Suprapubic skin (tissue), 4 donors: ENCODE results near the gene TMEM229A. TPM values are rescaled to one million over a fixed set of nuclear protein-coding genes. Genes with fewer than 3 reads are reported as not detected.
"Not testable (repeated sequence)": the region's sequence is repeated elsewhere in the genome, so short reads cannot be mapped to it uniquely, and the experiment has no call there.

Experiments
- DNase-seq, 2 donors: peaks; one replicate each; pipeline ENCODE4 v3.0.0-alpha.2; 2019; ENCODE audit warnings: low spot score in 2 of 2
- H3K27ac ChIP-seq: fragments of 200-600 bp; sonication (generic); one replicate; pipeline ENCODE4 v1.5.1; 2019
- H3K27me3 ChIP-seq: fragments of 200-600 bp; sonication (generic); one replicate; pipeline ENCODE4 v1.5.1; 2019
- H3K36me3 ChIP-seq: fragments of 200-600 bp; sonication (generic); one replicate; pipeline ENCODE4 v1.5.1; 2019
- H3K4me1 ChIP-seq: fragments of 200-600 bp; sonication (generic); one replicate; pipeline ENCODE4 v1.5.1; 2019
- H3K4me3 ChIP-seq: fragments of 200-600 bp; sonication (generic); one replicate; pipeline ENCODE4 v1.5.1; 2019; ENCODE audit warnings: mild to moderate bottlenecking
- H3K9me3 ChIP-seq: fragments of 200-600 bp; sonication (generic); one replicate; pipeline ENCODE4 v1.5.1; 2019
- CTCF ChIP-seq, 2 donors: fragments of 200-600 bp in 1 of 2; fragments of 450-650 bp in 1 of 2; sonication (generic) in 1 of 2; IDR thresholded peaks; one replicate each; pipeline ENCODE4 v1.5.1; 2016 to 2019; ENCODE audit warnings: antibody characterized with exemption in 2 of 2, mild to moderate bottlenecking in 1 of 2, moderate library complexity in 1 of 2
- EP300 ChIP-seq: sonication (generic); formaldehyde crosslinking; IDR thresholded peaks from one replicate; pipeline ENCODE4 v1.6.1; 2017; ENCODE audit warnings: antibody characterized with exemption
- POLR2A ChIP-seq, 2 donors: fragments of 450-650 bp; IDR thresholded peaks; one replicate each; pipeline ENCODE4 v1.6.1; 2017; ENCODE audit warnings: antibody characterized with exemption in 2 of 2, mild to moderate bottlenecking in 2 of 2, moderate library complexity in 2 of 2
- POLR2AphosphoS5 ChIP-seq, 3 donors: sonication (generic); formaldehyde crosslinking; IDR thresholded peaks; one replicate each; pipeline ENCODE4 v1.6.1; 2017; ENCODE audit warnings: antibody characterized with exemption in 3 of 3
- WGBS: methylation state at CpG from one replicate; pipeline ENCODE4 v1.1.5; 2018; 5-methylcytosine and 5-hydroxymethylcytosine counted together
- total RNA-seq, 4 donors: library from RNA; depleted of rRNA; stranded (reverse); fragments of >200 nt; gene quantifications; one replicate each; pipeline ENCODE4 v1.1.0, GENCODE V29; 2016

Gene TMEM229A
- total RNA-seq, 4 donors from 2014 or later = not detected

- H3K36me3 ChIP-seq = no peaks in the 10 kb centered on the region
- TF ChIP-seq POLR2AphosphoS5 (IDR thresholded peaks at IDR 0.05) (no peak), POLR2A (IDR thresholded peaks at IDR 0.05) (no peak), CTCF (IDR thresholded peaks at IDR 0.05) (no peak), EP300 (no peak)
- no peak overlapping the region for H3K4me3 ChIP-seq
- H3K9me3 ChIP-seq = no peaks in the 10 kb centered on the region
- 39% methylated on average over 2 of the region's 2 CpGs for WGBS
- no peaks in the 10 kb centered on the region for H3K4me1 ChIP-seq
- DNase-seq = no peak
- no peaks in the 10 kb centered on the region for H3K27me3 ChIP-seq
- H3K27ac ChIP-seq = no peak overlapping the region
Observed at GRCh38 chr7:124009321-124009720, 23.5 kb downstream of the TMEM229A start.

- not testable (repeated sequence) for H3K4me1 ChIP-seq, DNase-seq, H3K27ac ChIP-seq, H3K4me3 ChIP-seq, H3K9me3 ChIP-seq, H3K36me3 ChIP-seq, H3K27me3 ChIP-seq
- 82% methylated on average over 6 of the region's 6 CpGs for WGBS
Observed at GRCh38 chr7:124008296-124008695, 24.6 kb downstream of the TMEM229A start.

- no peaks in the 10 kb centered on the region for H3K9me3 ChIP-seq
- no peak for DNase-seq
- H3K27ac ChIP-seq = no peak overlapping the region
- 89% methylated on average over 3 of the region's 3 CpGs for WGBS
- H3K27me3 ChIP-seq = no peaks in the 10 kb centered on the region
- TF ChIP-seq EP300 (no peak), CTCF (IDR thresholded peaks at IDR 0.05) (no peak), POLR2A (IDR thresholded peaks at IDR 0.05) (no peak), POLR2AphosphoS5 (IDR thresholded peaks at IDR 0.05) (no peak)
- H3K36me3 ChIP-seq = no peaks in the 10 kb centered on the region
- H3K4me3 ChIP-seq = no peak overlapping the region
- no peaks in the 10 kb centered on the region for H3K4me1 ChIP-seq
Observed at GRCh38 chr7:123999703-124000102, 33.2 kb downstream of the TMEM229A start.

- no peak for TF ChIP-seq POLR2AphosphoS5 (IDR thresholded peaks at IDR 0.05)
- TF ChIP-seq EP300 = no peak
- TF ChIP-seq CTCF (IDR thresholded peaks at IDR 0.05) = no peak
- no peak for TF ChIP-seq POLR2A (IDR thresholded peaks at IDR 0.05)
- 92% methylated on average over 5 of the region's 5 CpGs for WGBS
- no peak overlapping the region for H3K27ac ChIP-seq
- H3K9me3 ChIP-seq = no peaks in the 10 kb centered on the region
- no peaks in the 10 kb centered on the region for H3K4me1 ChIP-seq
- no peak for DNase-seq
- no peaks in the 10 kb centered on the region for H3K36me3 ChIP-seq
- H3K27me3 ChIP-seq = no peaks in the 10 kb centered on the region
- H3K4me3 ChIP-seq = no peak overlapping the region
Observed at GRCh38 chr7:123998921-123999320, 33.9 kb downstream of the TMEM229A start.

GRCh38 chr7:123996327-123996625, 36.6 kb downstream of the TMEM229A start:
- no peaks in the 10 kb centered on the region for H3K4me1 ChIP-seq
- no peaks in the 10 kb centered on the region for H3K27me3 ChIP-seq
- H3K9me3 ChIP-seq = no peaks in the 10 kb centered on the region
- no peak for DNase-seq
- no peak overlapping the region for H3K4me3 ChIP-seq
- WGBS = 91% methylated on average over 6 of the region's 6 CpGs
- H3K27ac ChIP-seq = no peak overlapping the region
- H3K36me3 ChIP-seq = no peaks in the 10 kb centered on the region
- no peak for TF ChIP-seq CTCF (IDR thresholded peaks at IDR 0.05)
- TF ChIP-seq POLR2A (IDR thresholded peaks at IDR 0.05) = no peak
- no peak for TF ChIP-seq POLR2AphosphoS5 (IDR thresholded peaks at IDR 0.05)
- TF ChIP-seq EP300 = no peak

- TF ChIP-seq POLR2AphosphoS5 (IDR thresholded peaks at IDR 0.05) (no peak), CTCF (IDR thresholded peaks at IDR 0.05) (no peak), EP300 (no peak), POLR2A (IDR thresholded peaks at IDR 0.05) (no peak)
- no peaks in the 10 kb centered on the region for H3K4me1 ChIP-seq
- no peak overlapping the region for H3K4me3 ChIP-seq
- H3K9me3 ChIP-seq = no peaks in the 10 kb centered on the region
- no peak for DNase-seq
- no peaks in the 10 kb centered on the region for H3K36me3 ChIP-seq
- no peak overlapping the region for H3K27ac ChIP-seq
- no peaks in the 10 kb centered on the region for H3K27me3 ChIP-seq
- WGBS = 89% methylated on average over 10 of the region's 10 CpGs
Observed at GRCh38 chr7:123995617-123996326, 37.1 kb downstream of the TMEM229A start.
